Glomerular endothelial cell (primary cell): ENCODE results near the gene NUTF2. TPM values are rescaled to one million over a fixed set of nuclear protein-coding genes. Genes with fewer than 3 reads are reported as not detected.

Source experiments
- DNase-seq: peaks from one replicate; pipeline ENCODE4 v3.0.0-alpha.2; 2011; ENCODE audit warnings: low read depth, low spot score; ENCODE audit errors: extremely low read depth
- total RNA-seq: library from RNA; depleted of rRNA; stranded (reverse); fragments of >200 nt; gene quantifications from 2 replicates; pipeline ENCODE4 v1.2.3, GENCODE V29; 2015

The NUTF2 gene
- total RNA-seq, 1 donor from 2014 or later, result 253 TPM

DNA sequence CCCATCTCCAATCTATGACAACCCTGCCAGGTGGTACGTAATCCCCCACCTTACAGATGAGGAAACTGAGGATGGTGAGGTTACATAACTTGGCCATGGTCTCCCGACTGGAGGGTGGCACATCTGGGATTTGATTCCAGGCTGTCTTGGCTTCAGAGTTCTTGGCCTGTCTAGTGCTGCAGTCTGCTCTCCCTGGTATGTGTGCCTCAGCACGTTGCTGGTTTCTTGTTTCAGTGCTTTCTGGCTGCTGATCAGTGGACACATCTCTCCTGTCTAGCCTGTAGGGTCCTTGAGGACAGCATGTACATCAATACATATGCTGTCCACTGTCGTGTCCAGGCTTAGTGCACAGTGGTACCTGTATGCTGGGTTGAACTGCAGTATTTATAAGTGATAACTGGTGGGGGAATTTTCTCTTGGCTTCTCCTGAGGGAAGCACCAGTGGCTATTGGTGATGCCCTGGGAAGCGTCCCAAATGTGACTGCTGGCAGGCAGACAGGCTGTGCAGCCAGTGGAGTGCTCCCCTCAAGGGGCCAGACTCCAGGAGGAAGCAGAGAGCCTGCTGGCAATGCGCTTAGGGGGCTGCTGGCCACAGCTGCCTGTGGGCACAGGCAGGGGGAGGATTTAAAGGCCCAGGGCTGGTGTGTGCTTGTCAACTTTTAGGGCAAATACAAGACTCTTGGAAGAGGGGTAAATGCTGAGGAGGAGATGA lies 70.6 kb downstream of the NUTF2 start:
- no peak for DNase-seq

DNA sequence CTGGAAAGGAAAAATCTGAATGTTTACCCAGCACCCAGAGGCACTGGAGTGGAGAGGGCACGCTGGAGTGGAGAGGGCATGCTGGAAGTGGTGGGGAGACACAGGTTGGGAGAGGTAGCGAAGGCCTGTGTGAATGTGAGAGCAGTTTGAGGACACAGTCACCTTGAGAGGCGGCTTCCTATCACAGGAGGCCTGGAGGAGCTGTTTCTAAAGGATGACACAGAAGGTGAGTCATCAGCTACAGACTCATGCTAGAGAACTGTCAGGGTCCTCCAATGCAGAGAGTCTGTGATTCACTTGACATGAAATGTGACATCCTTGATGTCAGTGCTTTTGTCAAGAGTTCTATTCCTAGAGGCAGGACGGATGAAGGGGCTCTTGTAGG lies 71.1 kb downstream of the NUTF2 start:
- no peak for DNase-seq

DNA sequence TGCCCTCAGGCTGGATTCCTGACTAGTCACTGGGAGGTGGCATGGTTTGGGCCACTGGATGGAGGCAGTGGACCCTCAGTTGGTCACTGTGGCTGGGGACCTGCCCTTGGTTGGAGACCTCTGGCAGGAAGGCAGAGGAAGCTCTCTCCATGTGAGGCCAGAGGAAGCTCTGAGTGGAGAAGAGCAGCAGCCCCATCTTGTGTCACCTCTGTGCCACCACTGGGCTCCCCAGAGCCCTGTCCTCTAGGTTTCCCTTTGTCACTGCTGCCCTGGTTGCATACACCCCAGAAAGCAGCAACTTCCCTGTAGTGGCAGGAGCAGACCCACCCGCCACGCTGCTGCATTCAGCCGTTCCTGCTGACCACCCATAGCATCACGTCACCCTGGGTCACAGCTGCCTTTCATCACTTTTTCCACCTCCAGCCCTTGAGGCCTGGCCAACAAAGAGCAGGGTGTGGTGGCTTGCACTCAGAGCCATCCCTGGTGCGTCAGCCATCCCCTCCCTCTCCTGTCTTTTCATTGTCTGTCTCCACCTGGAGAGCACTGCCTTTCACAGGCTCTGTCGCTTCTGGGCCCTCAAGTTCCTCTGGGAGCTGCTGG lies 73.0 kb downstream of the NUTF2 start:
- no peak for DNase-seq

Other genes starting within 250 kb of the NUTF2 start
- 0.63 and 3.3 TPM in 2 replicates for gene CARMIL2, start 201.8 kb upstream of the NUTF2 start, total RNA-seq
- 23.3 and 24.1 TPM in 2 replicates for gene ACD, start 186.7 kb upstream of the NUTF2 start, total RNA-seq
- 0.82 and 1.9 TPM in 2 replicates for gene PARD6A, start 186.0 kb upstream of the NUTF2 start, total RNA-seq
- 20.5 and 25.9 TPM in 2 replicates for gene ENKD1, start 180.2 kb upstream of the NUTF2 start, total RNA-seq
- gene C16orf86, start 180.1 kb upstream of the NUTF2 start, total RNA-seq, result 3.9 and 4.9 TPM in 2 replicates
- 31.5 and 35.7 TPM in 2 replicates for gene GFOD2, start 127.6 kb upstream of the NUTF2 start, total RNA-seq
- gene RANBP10, start 40.4 kb upstream of the NUTF2 start, total RNA-seq, result 9.2 and 15.5 TPM in 2 replicates
- gene TSNAXIP1, start 40.0 kb upstream of the NUTF2 start, total RNA-seq, result 0.39 and 0.88 TPM in 2 replicates
- gene THAP11, start 4.6 kb upstream of the NUTF2 start, total RNA-seq, result 30.8 and 36.8 TPM in 2 replicates
- gene CENPT, start 760 bp downstream of the NUTF2 start, total RNA-seq, result 46.0 and 48.5 TPM in 2 replicates
- 73.3 and 75.7 TPM in 2 replicates for gene EDC4, start 26.1 kb downstream of the NUTF2 start, total RNA-seq
- gene NRN1L, start 38.0 kb downstream of the NUTF2 start, total RNA-seq, result 0.76 and 1.3 TPM in 2 replicates
- 22.4 and 36.7 TPM in 2 replicates for gene PSKH1, start 46.3 kb downstream of the NUTF2 start, total RNA-seq
- 0.12 and 0.34 TPM in 2 replicates for gene CTRL, start 84.9 kb downstream of the NUTF2 start, total RNA-seq
- gene PSMB10, start 89.9 kb downstream of the NUTF2 start, total RNA-seq, result 70.6 and 77.1 TPM in 2 replicates
- gene LCAT, start 97.2 kb downstream of the NUTF2 start, total RNA-seq, result 8.0 and 20.0 TPM in 2 replicates
- 44.6 and 99.8 TPM in 2 replicates for gene SLC12A4, start 121.7 kb downstream of the NUTF2 start, total RNA-seq
- gene DPEP3, start 133.6 kb downstream of the NUTF2 start, total RNA-seq, result not detected in 2 replicates
- gene DPEP2, start 152.6 kb downstream of the NUTF2 start, total RNA-seq, result 0.23 TPM in 1 of 2 replicates, not detected in the other
- not detected in 2 replicates for gene DPEP2NB, start 169.0 kb downstream of the NUTF2 start, total RNA-seq
- 5.3 and 7.5 TPM in 2 replicates for gene DDX28, start 176.3 kb downstream of the NUTF2 start, total RNA-seq
- 10.9 and 12.4 TPM in 2 replicates for gene DUS2, start 176.4 kb downstream of the NUTF2 start, total RNA-seq
- gene NFATC3, start 238.4 kb downstream of the NUTF2 start, total RNA-seq, result 17.1 and 22.8 TPM in 2 replicates